H1 (cell line): ENCODE data around the gene HBB. TPM values are rescaled to one million over a fixed set of nuclear protein-coding genes. Genes with fewer than 3 reads are reported as not detected.

Experiments used
- CTCF ChIA-PET: fragments of 300-600 bp; sonication (Branson Sonifier 250); formaldehyde crosslinking; loops from one replicate; lab custom pipeline; 2021; ENCODE audit not compliant: partially characterized antibody; lab: Charles Lee
- POLR2A ChIA-PET: fragments of 300-600 bp; sonication (Branson Sonifier 250); formaldehyde crosslinking; loops from one replicate; lab custom pipeline; 2021; ENCODE audit warnings: inconsistent platforms; ENCODE audit not compliant: partially characterized antibody; lab: Charles Lee
- DNase-seq, 2 experiments: peaks; one replicate each; pipeline versions ENCODE4 v3.0.0 to v3.0.0-alpha.2; 2010 to 2022; ENCODE audit warnings: low spot score in 2 of 2, low read depth in 1 of 2, mixed read lengths in 1 of 2
- FAIRE-seq: peaks from 2 replicates; lab custom pipeline; 2011; peaks lifted over from hg19 to GRCh38; lab: Jason Lieb, UNC
- H2AFZ ChIP-seq: 2 replicates; pipeline ENCODE4 v1.8.1; 2012; ENCODE audit warnings: low read length, inconsistent platforms
- H2AK5ac ChIP-seq: 2 replicates; pipeline ENCODE4 v1.6.1; 2013; ENCODE audit warnings: low read depth, low read length
- H2BK120ac ChIP-seq: replicated peaks from 2 replicates; pipeline ENCODE3; 2013; ENCODE audit warnings: low read depth, low read length, inconsistent platforms
- H2BK12ac ChIP-seq: 2 replicates; pipeline ENCODE4 v1.6.1; 2013; ENCODE audit warnings: low read depth, low read length
- H2BK15ac ChIP-seq: 2 replicates; pipeline ENCODE4 v1.6.1; 2013; ENCODE audit warnings: low read length
- H2BK20ac ChIP-seq: 2 replicates; pipeline ENCODE4 v1.6.1; 2013; ENCODE audit warnings: low read length
- H2BK5ac ChIP-seq: 2 replicates; pipeline ENCODE4 v1.6.1; 2013; ENCODE audit warnings: low read depth, low read length
- H3K14ac ChIP-seq: 2 replicates; pipeline ENCODE4 v1.6.1; 2013; ENCODE audit warnings: inconsistent platforms; ENCODE audit not compliant: insufficient read length
- H3K18ac ChIP-seq: 2 replicates; pipeline ENCODE4 v1.6.1; 2013; ENCODE audit warnings: low read length; ENCODE audit errors: extremely low read depth
- H3K23ac ChIP-seq: 2 replicates; pipeline ENCODE4 v1.6.1; 2013; ENCODE audit warnings: inconsistent platforms; ENCODE audit not compliant: insufficient read length
- H3K23me2 ChIP-seq: 2 replicates; pipeline ENCODE4 v1.6.1; 2013; ENCODE audit warnings: low read depth, low read length
- H3K27ac ChIP-seq: 2 replicates; pipeline ENCODE4 v1.6.1; 2011; ENCODE audit warnings: low read depth, low read length, inconsistent platforms
- H3K27me3 ChIP-seq, 4 experiments: replicated peaks in 1 of 4; 1 replicate in 1 of 4; 2 replicates in 3 of 4; pipeline versions ENCODE4 v1.6.1 to v1.8.1; 2011 to 2013; ENCODE audit warnings: low read length in 3 of 4, mild to moderate bottlenecking in 3 of 4, inconsistent platforms in 2 of 4, mixed read lengths in 2 of 4, moderate library complexity in 1 of 4; ENCODE audit not compliant: control insufficient read depth in 3 of 4, insufficient read depth in 3 of 4; ENCODE audit errors: extremely low read depth in 1 of 4
- H3K36me3 ChIP-seq, 4 experiments: 2 replicates each; pipeline versions ENCODE4 v1.6.1 to v1.8.1; 2011 to 2013; ENCODE audit warnings: mild to moderate bottlenecking in 4 of 4, low read length in 3 of 4, moderate library complexity in 2 of 4, control low read depth in 1 of 4, inconsistent platforms in 1 of 4; ENCODE audit not compliant: insufficient read depth in 4 of 4, control insufficient read depth in 2 of 4
- H3K4ac ChIP-seq: replicated peaks from 2 replicates; pipeline ENCODE3; 2013; ENCODE audit warnings: low read length, low read depth, mixed read lengths, inconsistent platforms; ENCODE audit not compliant: insufficient read length
- H3K4me1 ChIP-seq, 4 experiments: replicated peaks in 1 of 4; 1 replicate in 1 of 4; 2 replicates in 3 of 4; pipeline versions ENCODE4 v1.6.1 to v1.8.1; 2011 to 2013; ENCODE audit warnings: low read length in 3 of 4, inconsistent platforms in 2 of 4, mixed read lengths in 1 of 4; ENCODE audit not compliant: insufficient read depth in 4 of 4, control insufficient read depth in 3 of 4
- H3K4me2 ChIP-seq, 2 experiments: 2 replicates each; pipeline versions ENCODE4 v1.6.1 to v1.8.1; 2011 to 2013; ENCODE audit warnings: low read depth in 2 of 2, low read length in 2 of 2, control low read depth in 1 of 2, inconsistent platforms in 1 of 2, mild to moderate bottlenecking in 1 of 2; ENCODE audit not compliant: insufficient read depth in 1 of 2
- H3K4me3 ChIP-seq, 4 experiments: fragments of 200-600, 300-600 bp in 1 of 4; sonication (generic), shearing (Covaris generic), sonication (Bioruptor Twin) in 1 of 4; 2 replicates each; pipeline versions ENCODE4 v1.5.1 to v1.8.1; 2011 to 2016; ENCODE audit warnings: low read length in 4 of 4, low read depth in 3 of 4, control low read depth in 2 of 4, inconsistent platforms in 2 of 4, mild to moderate bottlenecking in 2 of 4, mixed read lengths in 1 of 4, moderate library complexity in 1 of 4; ENCODE audit not compliant: insufficient read depth in 2 of 4; ENCODE audit errors: extremely low read depth in 1 of 4
- H3K56ac ChIP-seq: replicated peaks from 2 replicates; pipeline ENCODE3; 2013; ENCODE audit warnings: low read depth, mild to moderate bottlenecking, mixed read lengths, low read length, inconsistent platforms; ENCODE audit not compliant: insufficient read length
- H3K79me1 ChIP-seq: 2 replicates; pipeline ENCODE4 v1.6.1; 2013; ENCODE audit warnings: low read depth, low read length, control low read depth
- H3K79me2 ChIP-seq, 2 experiments: 2 replicates each; pipeline versions ENCODE4 v1.6.1 to v1.8.1; 2012 to 2013; ENCODE audit warnings: low read length in 2 of 2, mild to moderate bottlenecking in 2 of 2, inconsistent platforms in 1 of 2; ENCODE audit not compliant: insufficient read depth in 2 of 2, control insufficient read depth in 1 of 2
- H3K9ac ChIP-seq, 4 experiments: replicated peaks in 1 of 4; 1 replicate in 1 of 4; 2 replicates in 3 of 4; pipeline versions ENCODE4 v1.6.1 to v1.8.1; 2011 to 2013; ENCODE audit warnings: low read depth in 3 of 4, low read length in 3 of 4, control low read depth in 2 of 4, mild to moderate bottlenecking in 2 of 4, moderate library complexity in 2 of 4, inconsistent platforms in 1 of 4; ENCODE audit errors: extremely low read depth in 1 of 4
- H3K9me3 ChIP-seq, 2 experiments: 2 replicates each; pipeline versions ENCODE4 v1.6.1 to v1.8.1; 2012 to 2013; ENCODE audit warnings: mild to moderate bottlenecking in 2 of 2, moderate library complexity in 2 of 2, control low read depth in 1 of 2, inconsistent platforms in 1 of 2, low read depth in 1 of 2, low read length in 1 of 2, mixed read lengths in 1 of 2; ENCODE audit not compliant: insufficient read depth in 2 of 2
- H4K20me1 ChIP-seq, 2 experiments: replicated peaks in 1 of 2; 2 replicates each; pipeline versions ENCODE3 to v1.8.1; 2011 to 2013; ENCODE audit warnings: inconsistent platforms in 2 of 2, low read length in 2 of 2, mild to moderate bottlenecking in 1 of 2; ENCODE audit not compliant: insufficient read depth in 2 of 2, control insufficient read depth in 1 of 2
- H4K5ac ChIP-seq: 2 replicates; pipeline ENCODE4 v1.6.1; 2013; ENCODE audit warnings: low read length, low read depth, mixed read lengths, inconsistent platforms; ENCODE audit not compliant: insufficient read length
- H4K8ac ChIP-seq: 2 replicates; pipeline ENCODE4 v1.8.0; 2013; ENCODE audit warnings: mild to moderate bottlenecking, moderate library complexity, low read length, inconsistent platforms; ENCODE audit not compliant: insufficient read depth; ENCODE audit errors: extremely low read depth
- H4K91ac ChIP-seq: replicated peaks from 2 replicates; pipeline ENCODE3; 2013; ENCODE audit warnings: low read length, mixed read lengths, inconsistent platforms; ENCODE audit not compliant: insufficient read length
- ASH2L ChIP-seq: fragments of 200-600, 300-600 bp; sonication (generic); IDR thresholded peaks from one replicate; pipeline ENCODE4 v1.7.1; 2017; ENCODE audit warnings: low read length
- EGR1 ChIP-seq: IDR thresholded peaks from 2 replicates; pipeline ENCODE4 v1.6.1; 2011; ENCODE audit warnings: low read depth, low read length, borderline replicate concordance
- FOSL1 ChIP-seq: IDR thresholded peaks from 2 replicates; pipeline ENCODE4 v1.6.1; 2011; ENCODE audit warnings: mild to moderate bottlenecking, low read depth, low read length, moderate library complexity; ENCODE audit not compliant: insufficient read depth
- HDAC2 ChIP-seq, 2 experiments: fragments of 300-600 bp in 1 of 2; sonication (generic) in 1 of 2; IDR thresholded peaks; 2 replicates each; pipeline ENCODE4 v1.6.1; 2011 to 2012; ENCODE audit warnings: low read depth in 2 of 2, low read length in 2 of 2, mild to moderate bottlenecking in 2 of 2, moderate library complexity in 2 of 2, borderline replicate concordance in 1 of 2, inconsistent platforms in 1 of 2
- HDAC6 ChIP-seq: IDR thresholded peaks from one replicate; pipeline ENCODE4 v1.7.1; 2012; ENCODE audit warnings: low read depth, mild to moderate bottlenecking, inconsistent platforms, low read length, moderate library complexity
- KDM5A ChIP-seq: fragments of 200-600 bp; IDR thresholded peaks from 2 replicates; pipeline ENCODE4 v1.7.1; 2012; ENCODE audit warnings: mild to moderate bottlenecking, low read length, inconsistent platforms, mixed read lengths
- MAX ChIP-seq: IDR thresholded peaks from 2 replicates; pipeline ENCODE4 v1.6.1; 2012; ENCODE audit warnings: inconsistent platforms
- PHF8 ChIP-seq: fragments of 200-600 bp; sonication (generic); conservative IDR thresholded peaks from 2 replicates; pipeline ENCODE4 v1.7.1; 2012; ENCODE audit warnings: low read depth, mild to moderate bottlenecking, inconsistent platforms, low read length, moderate library complexity
- RBBP5 ChIP-seq: IDR thresholded peaks from 2 replicates; pipeline ENCODE4 v1.7.1; 2012; ENCODE audit warnings: low read depth, mild to moderate bottlenecking, inconsistent platforms, low read length, moderate library complexity, borderline replicate concordance
- RNF2 ChIP-seq: fragments of 200-900, 300-1000 bp; sonication (generic); IDR thresholded peaks from 2 replicates; pipeline ENCODE4 v1.7.1; 2016; ENCODE audit warnings: borderline replicate concordance, low read depth, mild to moderate bottlenecking, antibody characterized with exemption, low read length; ENCODE audit not compliant: poor library complexity, severe bottlenecking; ENCODE audit errors: missing control alignments
- SIN3A ChIP-seq, 2 experiments: IDR thresholded peaks in 1 of 2; conservative IDR thresholded peaks in 1 of 2; 2 replicates each; pipeline ENCODE4 v1.6.1; 2011 to 2012; ENCODE audit warnings: low read length in 2 of 2, improper control_type of control experiment in 1 of 2, low read depth in 1 of 2, mild to moderate bottlenecking in 1 of 2
- YY1 ChIP-seq: IDR thresholded peaks from 2 replicates; pipeline ENCODE4 v1.6.1; 2011; ENCODE audit warnings: low read depth, mild to moderate bottlenecking, low read length
- WGBS, 2 experiments: shearing (Covaris generic) in 1 of 2; methylation state at CpG; one replicate each; pipeline versions ENCODE4 v1.1.6 to v1.1.7; 2013 to 2015; ENCODE audit warnings: low lambda C conversion rate in 2 of 2, mixed read lengths in 2 of 2, inconsistent platforms in 1 of 2, low coverage in 1 of 2, missing lambda C conversion rate in 1 of 2; ENCODE audit not compliant: insufficient replicate concordance in 2 of 2, insufficient coverage in 1 of 2, insufficient read length in 1 of 2; ENCODE audit errors: extremely low coverage in 1 of 2, missing lambda C conversion rate in 1 of 2; 5-methylcytosine and 5-hydroxymethylcytosine counted together
- polyA plus RNA-seq, 7 experiments: library from polyadenylated mRNA; depleted of rRNA in 3 of 7; stranded (reverse) in 5 of 7; unstranded in 2 of 7; fragments of >200 nt in 5 of 7; fragments of 200-250 nt in 2 of 7; gene quantifications; 1 replicate in 5 of 7; 2 replicates in 1 of 7; 4 replicates in 1 of 7; pipeline versions ENCODE4 v1.2.1 to v1.2.3, GENCODE V29; 2011 to 2013; ENCODE audit warnings: missing spikeins in 2 of 7, mixed read lengths in 2 of 7
- total RNA-seq: library from RNA; stranded (reverse); fragmentation: NEBNext Ultra II Directional; extraction: Animal tissue kit (Norgen Biotek cat#: 25700); gene quantifications from 2 replicates; pipeline ENCODE4 v1.2.1, GENCODE V29; 2021

The HBB gene
- total and polyA plus RNA-seq, 2 of the 8 experiments (the other 6 are each of a cell fraction or from before 2014, with no cell fraction given): not detected

GRCh38 chr11:5240458-5240857 lies 13.6 kb upstream of the HBB start:
- Histone ChIP-seq H3K9ac (no peak overlapping the region), H3K4me3 (no peak overlapping the region), H2BK12ac (no peak overlapping the region), H3K18ac (no peak overlapping the region), H3K79me2 (no peaks in the 10 kb centered on the region), H3K27ac (no peak overlapping the region), H3K23me2 (no peaks in the 10 kb centered on the region; the same call in 1 of the 2 replicates), H3K14ac (no peak overlapping the region), H3K4me1 (no peaks in the 10 kb centered on the region), H3K36me3 (no peaks in the 10 kb centered on the region), H3K9me3 (no peaks in the 10 kb centered on the region), H2AK5ac (no peak overlapping the region), H4K5ac (no peak overlapping the region), H4K91ac (no peak overlapping the region), H4K8ac (no peak overlapping the region), H4K20me1 (no peaks in the 10 kb centered on the region), H2AFZ (no peak overlapping the region), H3K79me1 (no peaks in the 10 kb centered on the region), H2BK5ac (no peak overlapping the region), H3K27me3 (no peaks in the 10 kb centered on the region), H2BK20ac (no peak overlapping the region), H3K23ac (no peak overlapping the region), H3K4ac (no peak overlapping the region), H3K4me2 (no peak overlapping the region), H3K56ac (no peak overlapping the region), H2BK15ac (no peak overlapping the region), H2BK120ac (no peak overlapping the region)
- DNase-seq (no peak), FAIRE-seq (no peak)
- CTCF ChIA-PET: interaction anchor here (1.2 to 1.6 kb wide), 3 partner anchors 10 to 32 kb away, joined by 3 to 4 read pairs (median 4); no protein-coding TSS in a partner anchor
- no peak for TF ChIP-seq HDAC2 (IDR thresholded peaks at IDR 0.05; ENCODE audit: borderline replicate concordance in 1 of 2, low read depth in 2 of 2, low read length in 2 of 2)
- TF ChIP-seq SIN3A (conservative IDR thresholded peaks at IDR 0.05 in 1 of 2, IDR thresholded peaks at IDR 0.05 in 1 of 2; ENCODE audit: low read depth in 1 of 2, low read length in 2 of 2): no peak
- TF ChIP-seq ASH2L: no peak
- no peak for TF ChIP-seq RBBP5
- no peak for TF ChIP-seq MAX
- TF ChIP-seq PHF8: no peak
- no peak for TF ChIP-seq FOSL1
- TF ChIP-seq EGR1: no peak
- no peak for TF ChIP-seq HDAC6
- TF ChIP-seq YY1: no peak
- no peak for TF ChIP-seq KDM5A
- no peak for TF ChIP-seq RNF2
- WGBS, 2 experiments: 93% methylated on average over 2 of the region's 2 CpGs; no CpG with 5 or more reads in 1 of the 2 experiments
- POLR2A ChIA-PET: no interaction called here
